OCI-LY7 (cell line): Measurements from ENCODE around the gene CREB5. TPM values are rescaled to one million over a fixed set of nuclear protein-coding genes. Genes with fewer than 3 reads are reported as not detected.
A peak's percentile ranks its signal among the peaks of the same experiment; 100 is the strongest.

Source experiments
- BruUV-seq: library from RNA; stranded (reverse); fragments of 400-500 nt; replicated peaks from 2 replicates; lab custom pipeline; 2021; lab: Mats Ljungman, UMichigan
- CTCF ChIA-PET: fragments of 300-600 bp; sonication (Branson Sonifier 250); formaldehyde crosslinking; loops from one replicate; lab custom pipeline; 2022; ENCODE audit warnings: antibody characterized with exemption; ENCODE audit not compliant: unreplicated experiment; lab: Charles Lee
- POLR2A ChIA-PET: fragments of 300-600 bp; sonication (Branson Sonifier 250); formaldehyde crosslinking; loops from one replicate; lab custom pipeline; 2022; ENCODE audit warnings: antibody characterized with exemption; lab: Charles Lee
- DNase-seq: peaks from one replicate; pipeline ENCODE4 v3.0.0-alpha.2; 2015; ENCODE audit warnings: low spot score
- H2AFZ ChIP-seq: fragments of 200-600 bp; sonication (generic), shearing (Covaris generic); 2 replicates; pipeline ENCODE4 v1.6.1; 2014; ENCODE audit warnings: mild to moderate bottlenecking, antibody characterized with exemption, low read length, moderate library complexity
- H3K27ac ChIP-seq: fragments of 200-600 bp; sonication (generic); 2 replicates; pipeline ENCODE4 v1.5.1; 2014; ENCODE audit warnings: mixed run types, low read depth, mild to moderate bottlenecking, moderate library complexity, low read length, inconsistent platforms; ENCODE audit not compliant: poor library complexity, severe bottlenecking
- H3K36me3 ChIP-seq: fragments of 200-600 bp; sonication (generic); 2 replicates; pipeline ENCODE4 v1.6.1; 2014; ENCODE audit warnings: mild to moderate bottlenecking, antibody characterized with exemption, low read length, moderate library complexity, mixed read lengths; ENCODE audit not compliant: insufficient read depth
- H3K4me1 ChIP-seq: fragments of 200-600 bp; sonication (generic); 2 replicates; pipeline ENCODE4 v1.5.1; 2014; ENCODE audit warnings: mild to moderate bottlenecking, low read length; ENCODE audit not compliant: insufficient read depth, poor library complexity, severe bottlenecking
- H3K4me2 ChIP-seq: fragments of 200-600 bp; sonication (generic); 2 replicates; pipeline ENCODE4 v1.6.1; 2014; ENCODE audit warnings: mild to moderate bottlenecking, low read length
- H3K4me3 ChIP-seq: fragments of 200-600 bp; sonication (generic); 2 replicates; pipeline ENCODE4 v1.5.1; 2014; ENCODE audit warnings: mild to moderate bottlenecking, low read depth, low read length; ENCODE audit not compliant: poor library complexity, severe bottlenecking
- H3K79me2 ChIP-seq: fragments of 200-600 bp; sonication (generic); 2 replicates; pipeline ENCODE4 v1.6.1; 2016; ENCODE audit warnings: low read depth, mild to moderate bottlenecking, low read length, moderate library complexity, mixed read lengths; ENCODE audit not compliant: insufficient read depth
- H3K9me2 ChIP-seq: fragments of 200-600 bp; sonication (generic); 2 replicates; pipeline ENCODE4 v1.6.1; 2016; ENCODE audit warnings: mild to moderate bottlenecking, low read length, mixed read lengths; ENCODE audit not compliant: insufficient read depth
- H3K9me3 ChIP-seq: fragments of 200-600 bp; sonication (generic); 2 replicates; pipeline ENCODE4 v1.6.1; 2014; ENCODE audit warnings: mild to moderate bottlenecking, mixed run types, low read length, mixed read lengths
- H4K20me1 ChIP-seq: fragments of 200-600 bp; sonication (generic); 2 replicates; pipeline ENCODE4 v1.6.1; 2014; ENCODE audit warnings: mild to moderate bottlenecking, antibody characterized with exemption, low read length, moderate library complexity, mixed read lengths; ENCODE audit not compliant: insufficient read depth
- CTCF ChIP-seq: fragments of 200-600 bp; sonication (generic); conservative IDR thresholded peaks from 2 replicates; pipeline ENCODE4 v1.5.1; 2014; ENCODE audit warnings: mild to moderate bottlenecking, antibody characterized with exemption, low read length, moderate library complexity, mixed read lengths
- EZH2phosphoT487 ChIP-seq: fragments of 200-600 bp; sonication (generic); IDR thresholded peaks from 2 replicates; pipeline ENCODE4 v1.6.1; 2018; ENCODE audit warnings: low read depth, borderline replicate concordance, mild to moderate bottlenecking, mixed run types, antibody characterized with exemption, low read length, moderate library complexity, mixed read lengths
- intact Hi-C: fragments of 100-400 bp; cut with micrococcal nuclease; formaldehyde crosslinking; loops from one replicate; pipeline ENCODE4 v1.10.0; 2022; ENCODE audit not compliant: unreplicated experiment
- total RNA-seq, 2 experiments: library from RNA; depleted of rRNA in 1 of 2; stranded (reverse); fragments of >200 nt in 1 of 2; shearing (Covaris generic) in 1 of 2; gene quantifications; 2 replicates each; pipeline ENCODE4 v1.2.3, GENCODE V29; 2014 to 2022

Gene CREB5
- total RNA-seq, 2 experiments from 2014 or later: 2.0 to 13.3 TPM

DNA sequence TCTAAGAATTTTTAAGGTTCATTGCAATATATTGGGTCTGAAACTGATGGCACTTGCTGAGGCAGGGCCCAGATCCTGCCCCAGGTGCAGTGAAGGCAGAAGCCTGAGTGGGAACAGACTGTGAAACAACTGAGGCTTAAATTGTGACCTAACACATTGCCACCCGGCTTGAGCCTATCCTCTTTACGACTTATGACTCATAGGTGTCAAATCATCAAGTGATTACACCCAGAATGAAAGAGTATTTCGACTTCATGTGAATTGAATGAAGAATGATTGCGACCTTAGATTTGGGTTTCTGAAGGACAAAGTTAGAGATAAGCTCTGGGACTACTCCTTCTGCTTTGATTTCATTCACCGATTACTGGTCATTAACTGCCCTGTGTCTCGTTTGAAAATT, 200.9 kb downstream of the CREB5 start:
- Histone ChIP-seq H3K9me2 (no peaks in the 10 kb centered on the region), H3K36me3 (no peaks in the 10 kb centered on the region), H3K4me3 (no peak overlapping the region), H3K4me2 (no peak overlapping the region), H2AFZ (no peak overlapping the region), H3K4me1 (no peaks in the 10 kb centered on the region), H4K20me1 (no peaks in the 10 kb centered on the region; the same call in 1 of the 2 replicates), H3K27ac (no peak overlapping the region), H3K79me2 (no peaks in the 10 kb centered on the region), H3K9me3 (no peaks in the 10 kb centered on the region)
- ChIA-PET CTCF (no interaction called here), POLR2A (no interaction called here)
- DNase-seq: no peak
- intact Hi-C loops: no loop called here
- no TSS peak for BruUV-seq
- TF ChIP-seq EZH2phosphoT487 (no peak), CTCF (no peak)

DNA sequence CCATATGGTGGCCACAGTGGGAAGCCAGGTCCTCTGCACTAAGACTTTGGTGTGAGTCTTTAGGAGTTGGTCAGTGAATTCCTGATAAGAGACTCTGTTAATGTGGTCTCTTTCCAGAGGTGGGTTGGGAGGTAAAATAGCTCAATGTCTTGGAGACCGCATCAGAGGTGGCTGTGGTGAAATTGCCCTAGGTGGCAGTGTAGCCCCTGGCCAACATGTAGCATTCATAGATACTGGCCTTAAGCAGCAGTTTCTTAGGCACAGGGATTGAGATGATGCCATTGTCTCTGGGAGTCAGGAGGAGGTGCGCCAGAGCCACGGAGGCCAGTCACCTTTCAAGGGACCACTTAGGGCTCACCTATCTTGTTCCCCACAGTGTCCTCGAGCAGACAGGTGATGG, 202.8 kb downstream of the CREB5 start:
- H3K4me2 ChIP-seq: no peak overlapping the region
- H3K4me3 ChIP-seq: no peak overlapping the region
- no TSS peak for BruUV-seq
- H3K4me1 ChIP-seq: no peaks in the 10 kb centered on the region
- no peaks in the 10 kb centered on the region for H3K36me3 ChIP-seq
- H3K79me2 ChIP-seq: no peaks in the 10 kb centered on the region
- H4K20me1 ChIP-seq: no peaks in the 10 kb centered on the region
- H3K9me2 ChIP-seq: no peaks in the 10 kb centered on the region
- H3K9me3 ChIP-seq: no peaks in the 10 kb centered on the region
- CTCF ChIA-PET: no interaction called here
- no peak overlapping the region for H3K27ac ChIP-seq
- no peak overlapping the region for H2AFZ ChIP-seq
- intact Hi-C loops: no loop called here
- TF ChIP-seq CTCF: 0 out of 2 replicates have a peak, but pooled peaks have one; percentile 31
- no peak for TF ChIP-seq EZH2phosphoT487
- DNase-seq: no peak
- POLR2A ChIA-PET: interaction anchor here (1.4 to 1.5 kb wide), 2 partner anchors 45 to 227 kb away, joined by 3 to 4 read pairs; no protein-coding TSS in a partner anchor

GRCh38 chr7:28617308-28617880, 205.1 kb downstream of the CREB5 start:
- CTCF ChIA-PET: no interaction called here
- no peaks in the 10 kb centered on the region for H3K9me3 ChIP-seq

More at GRCh38 chr7:28617308-28617880, 205.1 kb downstream of the CREB5 start:
- no peak for DNase-seq
- H3K27ac ChIP-seq: no peak overlapping the region
- BruUV-seq: no TSS peak
- POLR2A ChIA-PET: no interaction called here
- no peaks in the 10 kb centered on the region for H3K9me2 ChIP-seq
- no peaks in the 10 kb centered on the region for H3K36me3 ChIP-seq
- intact Hi-C loops: no loop called here
- no peak overlapping the region for H3K4me2 ChIP-seq
- no peaks in the 10 kb centered on the region for H3K79me2 ChIP-seq
- no peaks in the 10 kb centered on the region for H3K4me1 ChIP-seq
- no peak for TF ChIP-seq EZH2phosphoT487
- no peak for TF ChIP-seq CTCF
- H2AFZ ChIP-seq: no peak overlapping the region
- H3K4me3 ChIP-seq: no peak overlapping the region
- no peaks in the 10 kb centered on the region for H4K20me1 ChIP-seq
